ENCODE data around the gene U2AF2.

U2AF2 gene

DNA sequence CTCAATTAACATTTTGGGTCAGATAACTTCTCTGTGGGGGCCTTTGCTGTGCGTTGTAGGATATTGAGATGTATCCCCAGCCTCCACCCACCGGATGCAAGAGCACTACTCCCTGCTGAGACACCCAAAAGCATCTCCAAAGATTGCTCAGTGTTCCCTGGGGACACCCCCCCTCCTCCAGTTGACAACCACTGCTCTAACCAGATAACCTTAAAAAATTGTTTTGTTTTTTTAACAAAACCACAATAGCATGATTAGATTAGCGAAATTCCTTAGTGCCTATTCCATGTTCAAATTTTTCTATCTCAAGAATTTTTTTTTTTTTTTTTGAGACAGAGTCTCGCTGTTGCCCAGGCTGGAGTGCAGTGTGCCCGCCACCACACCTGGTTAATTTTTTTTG is 17.6 kb downstream of the U2AF2 start:
- Histone ChIP-seq H3K36me3 (ENCODE audit: control insufficient read depth in 2 of 2, insufficient read depth in 1 of 2, low read length in 2 of 2) (peaks cover 29 to 59% of the 10 kb centered on the region in 2 experiments; a peak in 2 of 3 replicates), H3K4me1 (ENCODE audit: control insufficient read depth, insufficient read depth, low read length) (peaks cover 19% of the 10 kb centered on the region), H3K27ac (ENCODE audit: extremely low read depth, low read depth, low read length) (no peak overlapping the region), H3K9me3 (ENCODE audit: control insufficient read depth, insufficient read depth, low read depth, low read length) (no peaks in the 10 kb centered on the region), H3K4me3 (ENCODE audit: low read depth, low read length) (no peak overlapping the region)
- CTCF ChIA-PET: interaction anchor here (0.6 to 2.5 kb wide), 10 partner anchors 9 to 1759 kb away, joined by 3 to 35 read pairs (median 4); partner anchors contain the start of gene U2AF2
- POLR2A ChIA-PET: interaction anchor here (0.7 to 1.6 kb wide), 2 partner anchors 25 to 449 kb away, joined by 4 to 5 read pairs; no protein-coding TSS in a partner anchor
- no peak for TF ChIP-seq ZNF76 (tag by site-specific recombination; IDR thresholded peaks at IDR 0.05; ENCODE audit: borderline replicate concordance, low read depth)
- TF ChIP-seq ZNF677 (tag by site-specific recombination; IDR thresholded peaks at IDR 0.05): no peak
- no peak for TF ChIP-seq YY2 (tag by site-specific recombination; IDR thresholded peaks at IDR 0.05)
- TF ChIP-seq, protein P1, sequence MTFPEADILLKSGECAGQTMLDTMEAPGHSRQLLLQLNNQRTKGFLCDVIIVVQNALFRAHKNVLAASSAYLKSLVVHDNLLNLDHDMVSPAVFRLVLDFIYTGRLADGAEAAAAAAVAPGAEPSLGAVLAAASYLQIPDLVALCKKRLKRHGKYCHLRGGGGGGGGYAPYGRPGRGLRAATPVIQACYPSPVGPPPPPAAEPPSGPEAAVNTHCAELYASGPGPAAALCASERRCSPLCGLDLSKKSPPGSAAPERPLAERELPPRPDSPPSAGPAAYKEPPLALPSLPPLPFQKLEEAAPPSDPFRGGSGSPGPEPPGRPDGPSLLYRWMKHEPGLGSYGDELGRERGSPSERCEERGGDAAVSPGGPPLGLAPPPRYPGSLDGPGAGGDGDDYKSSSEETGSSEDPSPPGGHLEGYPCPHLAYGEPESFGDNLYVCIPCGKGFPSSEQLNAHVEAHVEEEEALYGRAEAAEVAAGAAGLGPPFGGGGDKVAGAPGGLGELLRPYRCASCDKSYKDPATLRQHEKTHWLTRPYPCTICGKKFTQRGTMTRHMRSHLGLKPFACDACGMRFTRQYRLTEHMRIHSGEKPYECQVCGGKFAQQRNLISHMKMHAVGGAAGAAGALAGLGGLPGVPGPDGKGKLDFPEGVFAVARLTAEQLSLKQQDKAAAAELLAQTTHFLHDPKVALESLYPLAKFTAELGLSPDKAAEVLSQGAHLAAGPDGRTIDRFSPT (tag by site-specific recombination; IDR thresholded peaks at IDR 0.05): 0 out of 2 replicates have a peak, but pooled peaks have one; percentile 14

DNA sequence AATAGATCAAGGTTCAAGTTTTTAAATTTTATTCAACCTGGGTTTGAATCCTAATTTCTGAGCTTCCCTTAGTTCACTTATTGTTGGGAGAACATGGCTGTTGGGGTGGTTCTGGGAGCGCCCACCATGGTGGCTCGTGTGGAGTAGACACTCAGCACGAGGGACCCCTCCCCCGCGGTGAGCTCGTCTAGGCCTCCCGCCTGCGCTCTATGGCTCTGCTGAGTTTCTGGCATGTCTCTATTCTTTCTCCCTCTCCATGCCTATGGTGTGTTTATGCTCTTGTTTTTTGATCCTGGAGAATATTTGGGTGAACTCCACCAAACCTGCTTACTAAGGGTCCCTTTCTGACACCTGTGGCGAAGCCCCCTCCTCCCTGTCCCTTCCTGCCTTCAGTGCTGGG is 18.6 kb downstream of the U2AF2 start:
- Histone ChIP-seq H3K4me3 (ENCODE audit: low read depth, low read length) (no peak overlapping the region), H3K4me1 (ENCODE audit: control insufficient read depth, insufficient read depth, low read length) (peaks cover 19% of the 10 kb centered on the region), H3K9me3 (ENCODE audit: control insufficient read depth, insufficient read depth, low read depth, low read length) (no peaks in the 10 kb centered on the region), H3K36me3 (ENCODE audit: control insufficient read depth in 2 of 2, insufficient read depth in 1 of 2, low read length in 2 of 2) (peaks cover 20 to 59% of the 10 kb centered on the region in 2 experiments; a peak in 2 of 3 replicates), H3K27ac (ENCODE audit: extremely low read depth, low read depth, low read length) (peak overlapping the region; percentile 74)
- POLR2A ChIA-PET: interaction anchor here (0.7 to 2.6 kb wide), 4 partner anchors 19 to 1010 kb away, joined by 3 to 12 read pairs (median 4); partner anchors contain the start of genes U2AF2 and ZNF581
- CTCF ChIA-PET: interaction anchor here (1.2 to 1.8 kb wide), 3 partner anchors 17 to 26 kb away, joined by 4 to 9 read pairs (median 5); partner anchors contain the start of gene CCDC106
- TF ChIP-seq, protein P2, sequence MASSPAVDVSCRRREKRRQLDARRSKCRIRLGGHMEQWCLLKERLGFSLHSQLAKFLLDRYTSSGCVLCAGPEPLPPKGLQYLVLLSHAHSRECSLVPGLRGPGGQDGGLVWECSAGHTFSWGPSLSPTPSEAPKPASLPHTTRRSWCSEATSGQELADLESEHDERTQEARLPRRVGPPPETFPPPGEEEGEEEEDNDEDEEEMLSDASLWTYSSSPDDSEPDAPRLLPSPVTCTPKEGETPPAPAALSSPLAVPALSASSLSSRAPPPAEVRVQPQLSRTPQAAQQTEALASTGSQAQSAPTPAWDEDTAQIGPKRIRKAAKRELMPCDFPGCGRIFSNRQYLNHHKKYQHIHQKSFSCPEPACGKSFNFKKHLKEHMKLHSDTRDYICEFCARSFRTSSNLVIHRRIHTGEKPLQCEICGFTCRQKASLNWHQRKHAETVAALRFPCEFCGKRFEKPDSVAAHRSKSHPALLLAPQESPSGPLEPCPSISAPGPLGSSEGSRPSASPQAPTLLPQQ (tag by site-specific recombination; IDR thresholded peaks at IDR 0.05): 0 out of 2 replicates have a peak, but pooled peaks have one; percentile 24
- TF ChIP-seq ZNF266 (tag by site-specific recombination; IDR thresholded peaks at IDR 0.05; ENCODE audit: low read depth) (no peak), ZNF184 (tag by site-specific recombination; IDR thresholded peaks at IDR 0.05) (no peak), KLF9 (tag by site-specific recombination; IDR thresholded peaks at IDR 0.05; ENCODE audit: low read depth) (0 out of 2 replicates have a peak, but pooled peaks have one; percentile 37), KLF8 (tag by site-specific recombination; IDR thresholded peaks at IDR 0.05) (peak; percentile 73; the same call in 1 of the 2 replicates), ZIC2 (tag by site-specific recombination; IDR thresholded peaks at IDR 0.05) (peak; percentile 57), ZBTB1 (tag by site-specific recombination; IDR thresholded peaks at IDR 0.05) (no peak), ZNF843 (tag by site-specific recombination; IDR thresholded peaks at IDR 0.05) (no peak), MYNN (tag by site-specific recombination; IDR thresholded peaks at IDR 0.05; ENCODE audit: borderline replicate concordance) (no peak), ZBTB17 (tag by site-specific recombination; IDR thresholded peaks at IDR 0.05) (peak; percentile 64; the same call in 1 of the 2 replicates), GLIS1 (tag by site-specific recombination; IDR thresholded peaks at IDR 0.05) (0 out of 2 replicates have a peak, but pooled peaks have one; percentile 19), ZNF404 (tag by site-specific recombination; IDR thresholded peaks at IDR 0.05) (no peak), KLF16 (tag by site-specific recombination; IDR thresholded peaks at IDR 0.05) (no peak), ZEB2 (tag by site-specific recombination; IDR thresholded peaks at IDR 0.05) (peak; percentile 16; the same call in 1 of the 2 replicates), SETDB1 (IDR thresholded peaks at IDR 0.05; ENCODE audit: insufficient read length, low read length) (no peak), KLF1 (tag by site-specific recombination; IDR thresholded peaks at IDR 0.05) (peak; percentile 33; the same call in 1 of the 2 replicates), ZBTB8A (tag by site-specific recombination; IDR thresholded peaks at IDR 0.05) (no peak), ZNF426 (tag by site-specific recombination; IDR thresholded peaks at IDR 0.05) (no peak)
- TF ChIP-seq, protein P3, sequence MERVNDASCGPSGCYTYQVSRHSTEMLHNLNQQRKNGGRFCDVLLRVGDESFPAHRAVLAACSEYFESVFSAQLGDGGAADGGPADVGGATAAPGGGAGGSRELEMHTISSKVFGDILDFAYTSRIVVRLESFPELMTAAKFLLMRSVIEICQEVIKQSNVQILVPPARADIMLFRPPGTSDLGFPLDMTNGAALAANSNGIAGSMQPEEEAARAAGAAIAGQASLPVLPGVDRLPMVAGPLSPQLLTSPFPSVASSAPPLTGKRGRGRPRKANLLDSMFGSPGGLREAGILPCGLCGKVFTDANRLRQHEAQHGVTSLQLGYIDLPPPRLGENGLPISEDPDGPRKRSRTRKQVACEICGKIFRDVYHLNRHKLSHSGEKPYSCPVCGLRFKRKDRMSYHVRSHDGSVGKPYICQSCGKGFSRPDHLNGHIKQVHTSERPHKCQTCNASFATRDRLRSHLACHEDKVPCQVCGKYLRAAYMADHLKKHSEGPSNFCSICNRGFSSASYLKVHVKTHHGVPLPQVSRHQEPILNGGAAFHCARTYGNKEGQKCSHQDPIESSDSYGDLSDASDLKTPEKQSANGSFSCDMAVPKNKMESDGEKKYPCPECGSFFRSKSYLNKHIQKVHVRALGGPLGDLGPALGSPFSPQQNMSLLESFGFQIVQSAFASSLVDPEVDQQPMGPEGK (tag by site-specific recombination; IDR thresholded peaks at IDR 0.05): peak; percentile 46; the same call in 1 of the 2 replicates
- TF ChIP-seq, protein P1 (tag by site-specific recombination; IDR thresholded peaks at IDR 0.05): peak; percentile 22; the same call in 1 of the 2 replicates
- TF ChIP-seq, protein P4, sequence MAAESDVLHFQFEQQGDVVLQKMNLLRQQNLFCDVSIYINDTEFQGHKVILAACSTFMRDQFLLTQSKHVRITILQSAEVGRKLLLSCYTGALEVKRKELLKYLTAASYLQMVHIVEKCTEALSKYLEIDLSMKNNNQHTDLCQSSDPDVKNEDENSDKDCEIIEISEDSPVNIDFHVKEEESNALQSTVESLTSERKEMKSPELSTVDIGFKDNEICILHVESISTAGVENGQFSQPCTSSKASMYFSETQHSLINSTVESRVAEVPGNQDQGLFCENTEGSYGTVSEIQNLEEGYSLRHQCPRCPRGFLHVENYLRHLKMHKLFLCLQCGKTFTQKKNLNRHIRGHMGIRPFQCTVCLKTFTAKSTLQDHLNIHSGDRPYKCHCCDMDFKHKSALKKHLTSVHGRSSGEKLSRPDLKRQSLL (tag by site-specific recombination; IDR thresholded peaks at IDR 0.05): peak; percentile 62

Measured in HEK293 (cell line).